Tibial nerve (tissue), 4 donors: Measurements from ENCODE around the gene FASN. TPM values are rescaled to one million over a fixed set of nuclear protein-coding genes. Genes with fewer than 3 reads are reported as not detected.

Source experiments
- DNase-seq, 2 donors: peaks; one replicate each; pipeline ENCODE4 v3.0.0-alpha.2; 2019; ENCODE audit warnings: low spot score in 2 of 2
- H3K27ac ChIP-seq, 4 donors: fragments of 200-600 bp; sonication (generic) in 3 of 4; one replicate each; pipeline ENCODE4 v1.5.1; 2017 to 2019; ENCODE audit warnings: mild to moderate bottlenecking in 1 of 4
- H3K27me3 ChIP-seq, 2 donors: fragments of 200-600 bp; sonication (generic) in 1 of 2; one replicate each; pipeline versions ENCODE4 v1.5.1 to v1.6.0; 2017 to 2019
- H3K36me3 ChIP-seq, 3 donors: fragments of 200-600 bp; sonication (generic); one replicate each; pipeline ENCODE4 v1.5.1; 2018 to 2019
- H3K4me1 ChIP-seq, 4 donors: fragments of 200-600 bp; sonication (generic) in 3 of 4; one replicate each; pipeline ENCODE4 v1.5.1; 2017 to 2019
- H3K4me3 ChIP-seq, 4 donors: fragments of 200-600 bp; sonication (generic) in 3 of 4; one replicate each; pipeline ENCODE4 v1.5.1; 2017 to 2019; ENCODE audit warnings: mild to moderate bottlenecking in 1 of 4, moderate library complexity in 1 of 4
- H3K9me3 ChIP-seq, 4 donors: fragments of 200-600 bp; sonication (generic) in 3 of 4; one replicate each; pipeline ENCODE4 v1.5.1; 2017 to 2019
- CTCF ChIP-seq, 5 experiments: fragments of 200-600 bp in 3 of 5; fragments of 450-650 bp in 2 of 5; sonication (generic) in 3 of 5; IDR thresholded peaks; one replicate each; pipeline ENCODE4 v1.5.1; 2016 to 2019; ENCODE audit warnings: antibody characterized with exemption in 5 of 5, mild to moderate bottlenecking in 3 of 5, moderate library complexity in 2 of 5
- EP300 ChIP-seq, 2 donors: sonication (generic); formaldehyde crosslinking; IDR thresholded peaks; one replicate each; pipeline ENCODE4 v1.6.1; 2017; ENCODE audit warnings: antibody characterized with exemption in 2 of 2, mild to moderate bottlenecking in 1 of 2
- POLR2A ChIP-seq, 2 donors: fragments of 450-650 bp; IDR thresholded peaks; one replicate each; pipeline ENCODE4 v1.6.1; 2017; ENCODE audit warnings: antibody characterized with exemption in 2 of 2, mild to moderate bottlenecking in 2 of 2, moderate library complexity in 2 of 2
- WGBS, 2 donors: methylation state at CpG; one replicate each; pipeline ENCODE4 v1.1.5; 2018; 5-methylcytosine and 5-hydroxymethylcytosine counted together
- total RNA-seq, 4 donors: library from RNA; depleted of rRNA; stranded (reverse); fragments of >200 nt; gene quantifications; one replicate each; pipeline ENCODE4 v1.1.0, GENCODE V29; 2016

Gene FASN
- total RNA-seq, 4 donors from 2014 or later = 129 to 319 (median 160) TPM

- no peak for TF ChIP-seq POLR2A (IDR thresholded peaks at IDR 0.05)
- TF ChIP-seq EP300 (IDR thresholded peaks at IDR 0.05) = no peak
- no peak for TF ChIP-seq CTCF (IDR thresholded peaks at IDR 0.05)
- Histone ChIP-seq H3K4me3 (no peak overlapping the region), H3K36me3 (peaks cover 3 to 57% (median 3%) of the 10 kb centered on the region in 3 donors), H3K27me3 (no peaks in the 10 kb centered on the region), H3K27ac (peak overlapping the region in 1 of 4 donors; percentile 90), H3K9me3 (no peaks in the 10 kb centered on the region), H3K4me1 (peaks cover 3 to 56% (median 19%) of the 10 kb centered on the region in 4 donors)
- WGBS, 2 donors = 91 to 95% methylated on average over 5 to 15 of the region's 16 CpGs
- DNase-seq = no peak
Observed at GRCh38 chr17:82049521-82049971, 48.5 kb downstream of the FASN start.

- TF ChIP-seq EP300 (IDR thresholded peaks at IDR 0.05) (no peak), CTCF (IDR thresholded peaks at IDR 0.05) (no peak), POLR2A (IDR thresholded peaks at IDR 0.05) (no peak)
- no peaks in the 10 kb centered on the region for H3K27me3 ChIP-seq
- H3K36me3 ChIP-seq = peaks cover 0 to 53% (median 3%) of the 10 kb centered on the region in 3 donors
- H3K4me3 ChIP-seq = no peak overlapping the region
- DNase-seq = no peak
- H3K27ac ChIP-seq = peak overlapping the region in 1 of 4 donors; percentile 90
- 72 to 90% methylated on average over 8 of the region's 8 CpGs for WGBS, 2 donors
- H3K9me3 ChIP-seq = no peaks in the 10 kb centered on the region
- peaks cover 3 to 53% (median 19%) of the 10 kb centered on the region in 4 donors for H3K4me1 ChIP-seq
Observed at GRCh38 chr17:82049106-82049505, 48.9 kb downstream of the FASN start.

GRCh38 chr17:82048571-82048971, 49.5 kb downstream of the FASN start:
- WGBS, 2 donors = 70 to 80% methylated on average over 19 to 20 of the region's 20 CpGs
- TF ChIP-seq EP300 (IDR thresholded peaks at IDR 0.05) (no peak), POLR2A (IDR thresholded peaks at IDR 0.05) (no peak), CTCF (IDR thresholded peaks at IDR 0.05) (no peak)

GRCh38 chr17:82047914-82048570, 50.0 kb downstream of the FASN start:
- 74 to 83% methylated on average over 21 to 25 of the region's 25 CpGs for WGBS, 2 donors
- peak overlapping the region in 1 of 4 donors; percentile 90 for H3K27ac ChIP-seq
- no peak overlapping the region for H3K4me3 ChIP-seq
- DNase-seq = no peak
- no peaks in the 10 kb centered on the region for H3K9me3 ChIP-seq
- peaks cover 3 to 43% (median 13%) of the 10 kb centered on the region in 4 donors for H3K4me1 ChIP-seq
- peaks cover 0 to 42% (median 3%) of the 10 kb centered on the region in 3 donors for H3K36me3 ChIP-seq
- TF ChIP-seq POLR2A (IDR thresholded peaks at IDR 0.05) = no peak
- TF ChIP-seq EP300 (IDR thresholded peaks at IDR 0.05) = no peak
- no peak for TF ChIP-seq CTCF (IDR thresholded peaks at IDR 0.05)
- no peaks in the 10 kb centered on the region for H3K27me3 ChIP-seq

More at GRCh38 chr17:82048571-82048971, 49.5 kb downstream of the FASN start:
- Histone ChIP-seq H3K27ac (peak overlapping the region in 1 of 4 donors; percentile 90), H3K36me3 (peaks cover 0 to 48% (median 3%) of the 10 kb centered on the region in 3 donors), H3K27me3 (no peaks in the 10 kb centered on the region), H3K4me3 (no peak overlapping the region), H3K4me1 (peaks cover 3 to 48% (median 18%) of the 10 kb centered on the region in 4 donors), H3K9me3 (no peaks in the 10 kb centered on the region)
- DNase-seq = no peak

- no peak overlapping the region for H3K4me3 ChIP-seq
- H3K27me3 ChIP-seq = no peaks in the 10 kb centered on the region
- 81% methylated on average over 21 to 24 of the region's 24 CpGs for WGBS, 2 donors
- no peak for TF ChIP-seq EP300 (IDR thresholded peaks at IDR 0.05)
- TF ChIP-seq POLR2A (IDR thresholded peaks at IDR 0.05) = no peak
- no peak for TF ChIP-seq CTCF (IDR thresholded peaks at IDR 0.05)
- DNase-seq = no peak
- H3K27ac ChIP-seq = peak overlapping the region in 1 of 4 donors; percentile 90
- no peaks in the 10 kb centered on the region for H3K9me3 ChIP-seq
- H3K36me3 ChIP-seq = peaks cover 0 to 42% (median 3%) of the 10 kb centered on the region in 3 donors
- peaks cover 0 to 36% (median 6%) of the 10 kb centered on the region in 4 donors for H3K4me1 ChIP-seq
Observed at GRCh38 chr17:82047379-82047778, 50.7 kb downstream of the FASN start.
